Lower leg skin (tissue), 4 donors: Measurements from ENCODE around the gene ADCY7. TPM values are rescaled to one million over a fixed set of nuclear protein-coding genes. Genes with fewer than 3 reads are reported as not detected.

Experiments
- DNase-seq, 2 donors: peaks; one replicate each; pipeline ENCODE4 v3.0.0-alpha.2; 2019; ENCODE audit warnings: low spot score in 2 of 2
- H3K4me3 ChIP-seq: fragments of 200-600 bp; sonication (generic); 2 replicates; pipeline ENCODE4 v1.5.1; 2017; ENCODE audit warnings: mild to moderate bottlenecking, low read depth; ENCODE audit not compliant: poor library complexity, severe bottlenecking
- CTCF ChIP-seq, 3 donors: fragments of 450-650 bp; IDR thresholded peaks; one replicate each; pipeline ENCODE4 v1.5.1; 2016; ENCODE audit warnings: antibody characterized with exemption in 3 of 3, mild to moderate bottlenecking in 3 of 3, moderate library complexity in 2 of 3
- POLR2A ChIP-seq, 2 donors: fragments of 450-650 bp; IDR thresholded peaks; one replicate each; pipeline ENCODE4 v1.6.1; 2016 to 2017; ENCODE audit warnings: antibody characterized with exemption in 2 of 2, mild to moderate bottlenecking in 1 of 2, moderate library complexity in 1 of 2
- WGBS, 2 donors: methylation state at CpG; one replicate each; pipeline ENCODE4 v1.1.5; 2018; 5-methylcytosine and 5-hydroxymethylcytosine counted together
- intact Hi-C: fragments of 100-400 bp; cut with DNase I; formaldehyde crosslinking; loops from one replicate; pipeline ENCODE4 v1.15.0; 2023; ENCODE audit warnings: low total_unique reads
- total RNA-seq, 4 donors: library from RNA; depleted of rRNA; stranded (reverse); fragments of >200 nt; gene quantifications; one replicate each; pipeline ENCODE4 v1.1.0, GENCODE V29; 2016

The ADCY7 gene
- total RNA-seq, 4 donors from 2014 or later = 14.0 to 28.2 (median 21.0) TPM

GRCh38 chr16:50309527-50310307 lies 43.4 kb downstream of the ADCY7 start:
- 44 to 48% methylated on average over 13 to 15 of the region's 15 CpGs for WGBS, 2 donors
- TF ChIP-seq POLR2A (IDR thresholded peaks at IDR 0.05) = no peak
- no peak for TF ChIP-seq CTCF (IDR thresholded peaks at IDR 0.05)
- intact Hi-C loops = no loop called here
- peak; percentile 14 to 84 for DNase-seq
- H3K4me3 ChIP-seq = no peak overlapping the region

GRCh38 chr16:50310308-50311133 lies 44.2 kb downstream of the ADCY7 start:
- peak in 1 of 2 donors; percentile 83 for DNase-seq
- intact Hi-C loops = no loop called here
- WGBS, 2 donors = 83% methylated on average over 16 to 18 of the region's 18 CpGs
- no peak for TF ChIP-seq CTCF (IDR thresholded peaks at IDR 0.05)
- TF ChIP-seq POLR2A (IDR thresholded peaks at IDR 0.05) = no peak
- H3K4me3 ChIP-seq = no peak overlapping the region

GRCh38 chr16:50311134-50311528 lies 44.8 kb downstream of the ADCY7 start:
- peak; percentile 14 to 83 for DNase-seq
- TF ChIP-seq CTCF (IDR thresholded peaks at IDR 0.05) (no peak), POLR2A (IDR thresholded peaks at IDR 0.05) (no peak)
- no peak overlapping the region for H3K4me3 ChIP-seq
- intact Hi-C loops = no loop called here
- WGBS, 2 donors = 84 to 91% methylated on average over 4 of the region's 4 CpGs

GRCh38 chr16:50311891-50312501 lies 45.6 kb downstream of the ADCY7 start:
- intact Hi-C loops = no loop called here
- TF ChIP-seq CTCF (IDR thresholded peaks at IDR 0.05) = no peak
- no peak for TF ChIP-seq POLR2A (IDR thresholded peaks at IDR 0.05)
- WGBS, 2 donors = 86 to 89% methylated on average over 21 to 22 of the region's 22 CpGs
- DNase-seq = peak; percentile 14 to 70
- H3K4me3 ChIP-seq = no peak overlapping the region

- H3K4me3 ChIP-seq = no peak overlapping the region
- intact Hi-C loops = no loop called here
- DNase-seq = peak; percentile 76 to 95
- 73 to 75% methylated on average over 28 to 31 of the region's 31 CpGs for WGBS, 2 donors
- TF ChIP-seq CTCF (IDR thresholded peaks at IDR 0.05) = no peak
- no peak for TF ChIP-seq POLR2A (IDR thresholded peaks at IDR 0.05)
Observed at GRCh38 chr16:50313596-50314478, 47.5 kb downstream of the ADCY7 start.
